MM.1S (cell line): Measurements from ENCODE around the gene ANXA4.

Source experiments
- DNase-seq: peaks from one replicate; pipeline ENCODE4 v3.0.0-alpha.2; 2015
- H2AFZ ChIP-seq: fragments of 300-600 bp; sonication (generic); 2 replicates; pipeline ENCODE4 v1.6.0; 2016; ENCODE audit warnings: antibody characterized with exemption, low read length
- H3F3A ChIP-seq: fragments of 300-600 bp; sonication (generic); 2 replicates; pipeline ENCODE4 v1.6.1; 2016; ENCODE audit warnings: mild to moderate bottlenecking, antibody characterized with exemption, low read length, moderate library complexity, mixed read lengths; ENCODE audit not compliant: insufficient read depth
- H3K27ac ChIP-seq: fragments of 300-600 bp; sonication (generic); 2 replicates; pipeline ENCODE4 v1.5.1; 2016; ENCODE audit warnings: mild to moderate bottlenecking, low read length
- H3K27me3 ChIP-seq: fragments of 300-600 bp; sonication (generic); replicated peaks from 2 replicates; pipeline ENCODE4 v1.6.0; 2016; ENCODE audit warnings: low read length; ENCODE audit not compliant: insufficient read depth
- H3K36me3 ChIP-seq: fragments of 300-600 bp; sonication (generic); replicated peaks from 2 replicates; pipeline ENCODE4 v1.6.1; 2016; ENCODE audit warnings: mild to moderate bottlenecking, low read length, mixed read lengths; ENCODE audit not compliant: insufficient read depth
- H3K4me1 ChIP-seq: fragments of 300-600 bp; sonication (generic); 2 replicates; pipeline ENCODE4 v1.6.1; 2016; ENCODE audit warnings: low read length, mixed read lengths
- H3K4me2 ChIP-seq: fragments of 300-600 bp; sonication (generic); 2 replicates; pipeline ENCODE4 v1.6.0; 2016; ENCODE audit warnings: low read depth, low read length
- H3K4me3 ChIP-seq: fragments of 300-600 bp; sonication (generic); 2 replicates; pipeline ENCODE4 v1.5.1; 2016; ENCODE audit warnings: low read length, mixed read lengths
- H3K79me2 ChIP-seq: fragments of 300-600 bp; sonication (generic); 2 replicates; pipeline ENCODE4 v1.6.1; 2016; ENCODE audit warnings: mixed run types, low read length, mixed read lengths
- H3K9ac ChIP-seq: fragments of 300-600 bp; sonication (generic); 2 replicates; pipeline ENCODE4 v1.6.1; 2016; ENCODE audit warnings: low read length, mixed read lengths
- H3K9me2 ChIP-seq: fragments of 300-600 bp; sonication (generic); replicated peaks from 2 replicates; pipeline ENCODE4 v1.6.1; 2016; ENCODE audit warnings: mild to moderate bottlenecking, low read length, mixed read lengths; ENCODE audit not compliant: insufficient read depth
- H3K9me3 ChIP-seq: fragments of 300-600 bp; sonication (generic); replicated peaks from 2 replicates; pipeline ENCODE4 v1.6.1; 2016; ENCODE audit warnings: mild to moderate bottlenecking, low read length, mixed read lengths; ENCODE audit not compliant: insufficient read depth
- H4K20me1 ChIP-seq: fragments of 300-600 bp; sonication (generic); 2 replicates; pipeline ENCODE4 v1.6.1; 2016; ENCODE audit warnings: mild to moderate bottlenecking, low read length, moderate library complexity, mixed read lengths; ENCODE audit not compliant: insufficient read depth
- EZH2 ChIP-seq: fragments of 300-600 bp; sonication (generic); optimal IDR thresholded peaks from 2 replicates; pipeline ENCODE3; 2017; ENCODE audit warnings: low read depth, mild to moderate bottlenecking, antibody characterized with exemption, low read length, mixed read lengths
- EZH2phosphoT487 ChIP-seq: fragments of 300-600 bp; sonication (generic); IDR thresholded peaks from 2 replicates; pipeline ENCODE4 v1.6.1; 2018; ENCODE audit warnings: antibody characterized with exemption, low read length
- TF ChIP-seq, protein P1 (sequence below): fragments of 300-600 bp; sonication (generic); IDR thresholded peaks from 2 replicates; pipeline ENCODE4 v1.5.1; 2016; ENCODE audit warnings: antibody characterized with exemption, low read length, mixed read lengths

The ANXA4 gene

DNA sequence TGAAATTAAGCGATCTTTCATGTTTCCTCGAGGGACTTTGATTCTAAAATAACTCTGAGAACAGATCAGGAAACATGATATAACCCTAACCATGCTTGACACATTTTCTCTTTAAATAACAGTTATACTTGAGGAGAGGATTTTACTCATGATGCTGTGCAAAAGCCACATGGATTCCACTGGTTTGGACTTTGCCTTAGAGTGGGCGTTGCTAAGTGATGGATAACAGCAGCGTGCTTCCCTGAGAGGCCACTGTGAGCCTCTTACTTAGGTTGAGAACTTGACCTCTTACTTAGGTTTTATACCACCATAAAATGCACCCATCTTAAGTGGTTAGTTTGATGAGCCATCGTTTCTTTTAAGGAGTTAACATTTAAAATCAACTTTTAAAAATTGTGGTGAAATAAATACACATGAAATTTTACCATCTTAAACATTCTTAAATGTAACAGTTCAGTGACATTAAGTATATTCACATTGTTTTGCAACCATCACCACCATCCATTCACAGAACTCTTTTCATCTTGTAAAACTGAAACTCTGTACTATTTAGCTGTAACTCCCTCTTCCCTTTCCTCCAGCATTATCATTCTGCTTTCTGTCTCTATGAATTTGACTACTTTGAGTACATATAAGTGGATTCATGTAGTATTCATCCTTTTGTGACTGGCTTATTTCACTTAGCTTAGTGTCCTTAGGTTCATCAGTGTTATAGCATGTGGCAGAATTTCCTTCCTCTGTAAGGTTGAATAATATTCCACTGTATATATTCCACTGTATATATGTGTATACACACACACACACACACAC, 22.6 kb downstream of the ANXA4 start:
- TF ChIP-seq, protein P1, sequence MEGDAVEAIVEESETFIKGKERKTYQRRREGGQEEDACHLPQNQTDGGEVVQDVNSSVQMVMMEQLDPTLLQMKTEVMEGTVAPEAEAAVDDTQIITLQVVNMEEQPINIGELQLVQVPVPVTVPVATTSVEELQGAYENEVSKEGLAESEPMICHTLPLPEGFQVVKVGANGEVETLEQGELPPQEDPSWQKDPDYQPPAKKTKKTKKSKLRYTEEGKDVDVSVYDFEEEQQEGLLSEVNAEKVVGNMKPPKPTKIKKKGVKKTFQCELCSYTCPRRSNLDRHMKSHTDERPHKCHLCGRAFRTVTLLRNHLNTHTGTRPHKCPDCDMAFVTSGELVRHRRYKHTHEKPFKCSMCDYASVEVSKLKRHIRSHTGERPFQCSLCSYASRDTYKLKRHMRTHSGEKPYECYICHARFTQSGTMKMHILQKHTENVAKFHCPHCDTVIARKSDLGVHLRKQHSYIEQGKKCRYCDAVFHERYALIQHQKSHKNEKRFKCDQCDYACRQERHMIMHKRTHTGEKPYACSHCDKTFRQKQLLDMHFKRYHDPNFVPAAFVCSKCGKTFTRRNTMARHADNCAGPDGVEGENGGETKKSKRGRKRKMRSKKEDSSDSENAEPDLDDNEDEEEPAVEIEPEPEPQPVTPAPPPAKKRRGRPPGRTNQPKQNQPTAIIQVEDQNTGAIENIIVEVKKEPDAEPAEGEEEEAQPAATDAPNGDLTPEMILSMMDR, result no peak
- no peak for TF ChIP-seq EZH2
- no peak for TF ChIP-seq EZH2phosphoT487
- H3K9me3 ChIP-seq, result no peaks in the 10 kb centered on the region
- H3K9ac ChIP-seq, result no peak overlapping the region
- H3K4me1 ChIP-seq, result peaks cover 32% of the 10 kb centered on the region
- H3K4me3 ChIP-seq, result no peak overlapping the region
- DNase-seq, result no peak
- H3K27me3 ChIP-seq, result no peaks in the 10 kb centered on the region
- no peaks in the 10 kb centered on the region for H3F3A ChIP-seq
- peak overlapping the region; percentile 4; the same call in 1 of the 2 replicates for H3K27ac ChIP-seq
- no peaks in the 10 kb centered on the region for H3K36me3 ChIP-seq
- H2AFZ ChIP-seq, result no peak overlapping the region
- no peaks in the 10 kb centered on the region for H4K20me1 ChIP-seq
- no peaks in the 10 kb centered on the region for H3K9me2 ChIP-seq
- H3K4me2 ChIP-seq, result peak overlapping the region; percentile 33; the same call in 1 of the 2 replicates
- H3K79me2 ChIP-seq, result no peaks in the 10 kb centered on the region

DNA sequence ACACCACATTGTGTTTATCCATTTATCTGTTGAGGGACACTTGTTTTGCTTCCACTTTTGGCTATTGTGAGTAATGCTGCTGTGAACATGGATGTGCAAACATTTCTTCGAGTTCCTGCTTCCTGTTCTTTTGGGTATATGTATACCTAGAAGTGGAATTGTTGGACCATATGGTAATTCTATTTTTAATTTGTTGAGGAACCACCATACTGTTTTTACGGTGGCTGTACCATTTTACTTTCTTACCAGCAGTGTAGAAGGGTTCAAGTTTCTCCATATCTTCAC, 23.1 kb downstream of the ANXA4 start:
- Histone ChIP-seq H3K9me3 (no peaks in the 10 kb centered on the region), H3K4me1 (peaks cover 36% of the 10 kb centered on the region), H3K4me2 (peak overlapping the region; percentile 33; the same call in 1 of the 2 replicates), H3K36me3 (no peaks in the 10 kb centered on the region), H3K4me3 (no peak overlapping the region), H3K27ac (peak overlapping the region; percentile 4; the same call in 1 of the 2 replicates), H3K27me3 (no peaks in the 10 kb centered on the region), H3K79me2 (no peaks in the 10 kb centered on the region), H3F3A (no peaks in the 10 kb centered on the region), H4K20me1 (no peaks in the 10 kb centered on the region), H3K9ac (no peak overlapping the region), H3K9me2 (no peaks in the 10 kb centered on the region), H2AFZ (no peak overlapping the region)
- no peak for DNase-seq
- TF ChIP-seq, protein P1, result no peak
- TF ChIP-seq EZH2 (no peak), EZH2phosphoT487 (no peak)

DNA sequence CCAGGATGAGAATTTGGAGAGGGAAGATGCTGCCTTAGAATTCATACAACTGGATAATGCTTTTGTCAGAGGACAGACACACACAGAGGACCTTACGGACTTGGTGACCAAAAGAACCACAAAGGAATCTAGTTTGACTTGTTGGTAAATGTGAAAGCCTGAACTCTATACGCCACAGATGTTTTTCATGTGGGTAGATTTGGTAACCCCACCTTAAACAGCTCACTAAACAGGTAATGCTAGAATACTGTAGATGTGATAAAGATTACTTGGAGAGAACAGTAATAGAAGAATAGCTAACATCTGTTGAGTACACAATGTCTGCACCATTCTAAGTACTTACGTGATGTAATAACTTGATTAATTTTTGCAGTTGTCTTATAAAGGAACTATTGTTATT, 24.1 kb downstream of the ANXA4 start:
- Histone ChIP-seq H3K36me3 (no peaks in the 10 kb centered on the region), H3K27me3 (no peaks in the 10 kb centered on the region), H3K9me2 (no peaks in the 10 kb centered on the region), H3K9ac (no peak overlapping the region), H3K4me2 (no peak overlapping the region), H3K4me3 (no peak overlapping the region), H4K20me1 (no peaks in the 10 kb centered on the region), H3K27ac (no peak overlapping the region), H3F3A (no peaks in the 10 kb centered on the region), H3K4me1 (peaks cover 41% of the 10 kb centered on the region), H2AFZ (no peak overlapping the region), H3K79me2 (no peaks in the 10 kb centered on the region), H3K9me3 (no peaks in the 10 kb centered on the region)
- no peak for DNase-seq
- no peak for TF ChIP-seq EZH2phosphoT487
- no peak for TF ChIP-seq EZH2
- TF ChIP-seq, protein P1, result no peak
